GM04503 (cell line): ENCODE measurements around the gene RPLP2.

ENCODE experiments used
- DNase-seq: peaks from one replicate; pipeline ENCODE4 v3.0.0-alpha.2; 2012; ENCODE audit warnings: low read depth

RPLP2 gene

GRCh38 chr11:803770-804598 is 5.8 kb upstream of the RPLP2 start:
- DNase-seq, result no peak

DNA sequence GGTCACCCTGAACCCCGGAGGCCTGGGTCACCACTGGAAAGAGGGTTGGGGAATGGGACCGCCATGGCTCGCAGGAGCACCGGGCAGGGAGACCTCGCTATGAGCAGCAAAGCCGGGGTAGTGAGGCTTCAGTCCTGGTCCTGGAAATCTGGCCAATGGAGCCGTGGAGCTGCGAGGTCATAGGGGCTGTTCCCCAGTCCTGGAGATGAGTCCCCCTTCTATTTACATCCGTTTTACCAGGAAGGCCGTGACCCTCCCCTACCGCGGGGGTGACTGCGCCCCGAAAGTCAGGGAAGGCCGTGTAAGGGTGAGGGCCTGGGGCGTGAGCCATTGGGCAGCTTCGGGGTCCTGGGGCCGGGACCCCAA is 5.2 kb upstream of the RPLP2 start:
- no peak for DNase-seq

DNA sequence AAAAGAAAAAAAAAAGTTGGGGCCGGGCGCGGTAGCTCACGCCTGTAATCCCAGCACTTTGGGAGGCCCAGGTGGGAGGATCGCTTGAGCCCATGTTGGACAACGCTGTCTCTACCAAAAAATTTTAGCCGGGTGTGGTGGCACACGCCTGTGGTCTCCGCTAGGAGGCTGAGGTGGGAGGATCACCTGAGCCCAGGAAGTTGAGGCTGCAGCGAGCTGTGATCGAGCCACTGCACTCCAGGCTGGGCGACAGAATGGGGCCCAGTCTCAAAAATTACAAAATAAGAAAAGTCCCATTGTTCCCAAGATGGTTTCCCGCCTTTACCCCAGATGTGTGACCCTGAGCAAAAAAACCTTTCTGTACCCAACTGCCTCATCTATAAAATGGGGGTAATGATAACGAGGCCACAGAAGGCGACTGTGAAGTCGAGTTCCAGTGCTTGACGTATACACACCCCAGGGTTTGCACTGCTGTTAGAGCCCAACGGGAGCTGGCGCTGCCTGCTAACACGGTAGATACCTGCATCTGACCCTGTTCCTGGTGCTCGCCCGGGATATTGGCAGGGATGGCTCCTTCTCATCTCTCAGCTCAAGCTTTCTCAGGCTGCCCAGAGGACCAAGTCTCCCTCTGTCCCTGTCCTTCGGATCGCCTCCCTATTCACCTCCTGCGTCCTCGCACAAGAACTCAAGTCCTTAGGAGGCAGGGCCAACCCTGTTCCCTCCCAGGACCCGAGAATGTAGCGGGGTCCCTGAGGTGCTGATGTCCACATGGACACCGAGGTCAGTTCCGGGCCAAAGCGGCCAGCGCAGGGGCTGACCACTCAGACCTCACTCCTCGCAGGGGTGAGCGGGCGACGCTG is 1.1 kb upstream of the RPLP2 start:
- no peak for DNase-seq

- DNase-seq, result no peak
Observed at GRCh38 chr11:810040-810567, 337 bp downstream of the RPLP2 start.

- no peak for DNase-seq
Observed at GRCh38 chr11:811446-812245, 1.9 kb downstream of the RPLP2 start.

- DNase-seq, result no peak
Observed at GRCh38 chr11:812390-812789, 2.6 kb downstream of the RPLP2 start.

DNA sequence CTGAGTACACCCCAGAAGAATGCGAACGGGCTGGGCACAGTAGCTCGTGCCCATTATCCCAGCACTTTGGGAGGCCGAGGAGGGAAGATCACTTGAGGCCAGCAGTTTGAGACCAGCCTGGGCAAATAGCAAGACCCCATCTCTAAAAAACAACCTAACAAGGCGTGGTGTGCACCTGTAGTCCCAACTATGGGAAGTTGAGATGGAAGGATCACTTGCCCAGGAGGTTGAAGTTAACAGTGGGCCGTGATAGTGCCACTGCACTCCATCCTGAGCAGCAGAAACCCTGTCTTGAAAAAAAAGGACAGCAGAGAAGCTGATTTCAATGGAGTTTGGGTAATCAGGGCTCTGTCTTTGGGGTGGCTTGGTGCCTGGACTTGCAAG is 3.3 kb downstream of the RPLP2 start:
- no peak for DNase-seq

DNA sequence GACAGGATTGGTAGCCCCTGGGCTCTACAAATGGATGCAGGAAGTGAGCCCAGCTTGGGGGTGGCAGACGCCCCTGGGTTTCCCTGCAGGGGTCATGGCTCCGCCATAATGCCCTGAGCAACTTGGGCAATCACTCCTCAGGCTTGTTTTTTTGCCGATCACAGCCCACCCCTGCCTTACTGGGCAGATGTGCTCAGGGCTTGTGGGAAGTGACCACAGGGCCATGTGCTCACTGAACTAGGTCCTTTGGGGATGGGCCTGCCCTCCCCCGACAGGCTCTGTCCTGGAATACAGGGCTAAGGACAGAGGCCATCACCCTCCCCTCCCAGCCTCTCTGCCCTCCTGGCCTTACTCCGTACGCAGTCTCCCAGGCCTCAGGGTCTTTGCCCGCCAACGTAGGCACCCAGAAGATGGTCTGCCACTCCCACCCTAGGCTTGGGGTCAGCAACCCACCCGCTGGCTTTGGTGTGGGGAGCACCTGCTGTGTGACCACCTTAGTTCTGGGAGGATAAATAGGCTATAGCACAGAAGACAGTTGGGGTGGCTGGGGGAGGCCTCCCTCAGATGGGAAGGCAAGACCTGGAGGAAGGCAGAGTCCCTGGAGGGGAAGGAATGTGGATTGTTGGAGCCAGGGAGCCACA is 3.8 kb downstream of the RPLP2 start:
- no peak for DNase-seq

- no peak for DNase-seq
Observed at GRCh38 chr11:815675-816432, 6.1 kb downstream of the RPLP2 start.

GRCh38 chr11:816433-816779 is 6.6 kb downstream of the RPLP2 start:
- DNase-seq, result no peak

DNA sequence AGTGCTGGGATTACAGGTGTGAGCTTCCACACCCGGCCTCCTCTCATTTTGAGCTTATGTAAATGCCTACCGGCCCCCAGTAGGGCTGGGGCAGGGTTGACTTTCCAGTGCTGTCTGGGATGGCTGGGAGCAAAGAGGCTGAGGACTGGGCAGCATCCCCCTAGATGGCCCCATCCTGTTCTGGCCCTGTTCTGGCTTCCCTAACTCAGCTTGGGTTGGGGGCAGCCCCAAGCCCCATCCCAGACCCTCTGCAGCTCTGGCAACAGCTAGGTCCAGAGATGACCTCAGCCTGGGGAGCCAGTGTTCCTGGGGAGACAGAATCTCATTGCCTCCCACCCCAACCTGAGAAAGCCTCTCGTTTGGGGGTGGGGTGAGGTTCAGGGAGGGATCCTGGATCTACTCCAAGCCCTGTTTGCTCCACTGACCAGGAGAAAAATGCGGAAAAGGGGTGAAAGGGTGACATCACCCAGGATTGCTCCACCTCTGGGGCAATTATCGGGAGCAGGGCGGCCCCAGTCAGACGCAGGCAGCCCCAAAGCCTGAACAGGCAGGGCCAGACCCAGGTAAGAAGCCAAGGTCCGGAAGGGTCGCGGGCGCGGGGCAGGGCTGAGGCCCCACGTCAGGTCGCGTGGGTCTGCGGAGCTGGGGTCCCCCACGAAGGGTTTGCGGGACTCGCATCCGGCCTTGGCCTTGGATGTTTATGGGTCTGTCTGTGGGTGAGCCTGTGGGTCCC is 8.8 kb downstream of the RPLP2 start, which contains the start of gene PNPLA2:
PNPLA2 (plus strand) TSS at position 519 of the 733 bp plus-strand sequence. CDS start 805 bp downstream, outside the sequence.
- DNase-seq, result peak; percentile 57

GRCh38 chr11:819129-819931 is 9.6 kb downstream of the RPLP2 start:
- DNase-seq, result no peak

DNA sequence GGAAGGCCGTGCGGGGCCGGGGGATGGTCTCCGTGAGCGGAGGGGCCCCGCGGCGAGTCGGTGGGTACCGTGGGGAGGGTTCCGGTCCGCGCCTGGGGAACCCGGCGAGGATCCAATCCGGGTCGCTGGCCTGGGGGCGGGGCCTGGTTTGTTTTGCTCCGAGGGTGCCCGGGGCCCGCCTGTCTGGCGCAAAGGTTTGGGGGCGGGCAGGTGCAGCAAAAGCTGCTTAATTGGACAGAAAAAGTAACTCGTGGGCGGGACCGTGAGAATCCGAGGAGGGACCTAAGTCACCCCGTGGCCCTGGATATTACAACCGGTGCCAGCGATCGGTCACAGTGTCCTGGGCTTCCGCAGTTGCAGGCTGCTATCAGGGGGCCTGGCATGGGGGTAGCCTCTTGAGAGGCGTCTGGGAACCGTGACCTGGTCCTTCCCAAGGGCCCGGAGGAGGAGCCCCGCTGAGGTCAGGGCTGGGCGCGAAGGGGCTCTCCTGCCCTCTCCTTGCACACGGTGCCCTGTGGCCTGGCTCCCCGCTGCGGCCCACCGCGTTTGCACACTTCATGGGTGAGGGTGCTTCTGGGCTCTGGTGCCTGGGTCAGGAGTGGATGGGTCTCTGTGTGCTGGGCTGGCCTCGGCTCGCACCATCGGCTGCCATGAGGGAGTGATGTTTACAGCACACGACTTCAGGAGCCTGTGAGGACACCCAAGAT is 10.3 kb downstream of the RPLP2 start:
- no peak for DNase-seq

DNA sequence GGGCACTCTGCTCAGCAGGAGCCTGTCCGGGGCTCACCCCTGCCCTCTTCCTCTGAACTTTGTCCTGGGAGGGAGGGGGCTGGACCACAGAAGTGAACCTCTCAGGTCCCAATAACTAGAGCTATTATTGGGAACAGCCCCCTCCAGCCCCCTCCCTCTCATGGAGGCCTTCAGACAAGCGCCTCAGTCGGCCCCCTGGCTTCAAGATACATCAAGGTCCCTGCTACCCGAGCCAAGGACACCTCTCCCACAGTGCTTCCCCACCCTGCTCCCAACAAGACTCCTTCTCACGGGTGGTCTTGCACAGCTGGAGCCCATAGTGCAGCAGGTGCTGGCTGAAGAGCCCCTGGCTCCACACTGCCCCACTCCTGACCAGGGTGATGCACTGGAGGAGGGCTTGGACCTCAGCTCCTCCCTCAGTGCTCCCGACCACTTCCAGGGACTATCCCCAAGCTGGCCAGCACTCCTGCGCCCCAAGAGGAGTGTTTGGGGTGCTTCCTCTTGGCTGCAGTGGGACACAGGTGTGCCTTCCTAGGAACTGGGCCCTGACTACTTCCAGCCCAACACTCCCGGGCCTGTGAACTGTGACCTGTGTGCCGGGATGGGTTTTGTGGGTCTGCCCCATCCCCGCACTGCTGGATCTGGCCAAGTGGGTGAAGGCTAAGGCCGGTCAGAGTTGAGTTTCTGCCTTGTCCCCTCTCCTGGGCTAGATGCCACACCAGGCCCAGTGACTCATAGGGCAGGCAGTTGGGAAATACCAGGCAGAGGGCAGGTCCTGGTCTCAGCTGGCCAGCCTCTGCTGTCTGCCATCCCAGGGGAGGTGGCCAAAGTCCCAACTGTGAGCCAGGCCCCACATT is 11.1 kb downstream of the RPLP2 start:
- peak; percentile 61 for DNase-seq

GRCh38 chr11:821512-822371 is 12.0 kb downstream of the RPLP2 start:
- no peak for DNase-seq

DNA sequence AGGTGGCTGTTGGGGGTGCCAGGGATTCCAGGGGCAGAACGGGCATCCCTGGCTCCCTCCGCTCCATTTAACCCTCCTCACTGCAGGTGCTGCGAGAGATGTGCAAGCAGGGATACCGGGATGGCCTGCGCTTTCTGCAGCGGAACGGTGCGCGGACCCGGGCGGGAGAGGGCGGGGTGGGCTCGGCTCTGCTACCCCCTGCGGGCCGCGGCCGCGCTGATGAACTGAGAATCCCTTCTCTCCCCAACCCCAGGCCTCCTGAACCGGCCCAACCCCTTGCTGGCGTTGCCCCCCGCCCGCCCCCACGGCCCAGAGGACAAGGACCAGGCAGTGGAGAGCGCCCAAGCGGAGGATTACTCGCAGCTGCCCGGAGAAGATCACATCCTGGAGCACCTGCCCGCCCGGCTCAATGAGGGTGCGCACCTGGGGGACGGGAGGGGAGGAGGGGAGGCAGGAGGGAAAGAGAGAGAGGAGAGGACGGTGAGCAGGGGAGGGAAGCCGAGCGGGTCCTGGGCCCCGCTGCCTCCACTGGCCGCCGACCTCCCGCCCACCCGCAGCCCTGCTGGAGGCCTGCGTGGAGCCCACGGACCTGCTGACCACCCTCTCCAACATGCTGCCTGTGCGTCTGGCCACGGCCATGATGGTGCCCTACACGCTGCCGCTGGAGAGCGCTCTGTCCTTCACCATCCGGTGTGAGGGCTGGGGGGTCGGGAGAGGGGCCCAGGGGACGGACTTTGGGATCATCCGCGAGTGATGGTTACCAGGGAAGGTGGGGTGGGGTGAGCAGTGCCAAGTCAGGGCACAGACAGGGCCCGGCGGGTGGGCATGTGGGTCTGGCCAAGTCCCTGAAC is 13.9 kb downstream of the RPLP2 start:
- DNase-seq, result no peak
